Endothelial cell of umbilical vein (primary cell): ENCODE data around the gene SLC6A18. TPM values are rescaled to one million over a fixed set of nuclear protein-coding genes. Genes with fewer than 3 reads are reported as not detected.
"Not testable (repeated sequence)": the region's sequence is repeated elsewhere in the genome, so short reads cannot be mapped to it uniquely, and the experiment has no call there.

Experiments
- BruUV-seq: library from RNA; stranded (reverse); fragments of 400-500 nt; replicated peaks from 2 replicates; lab custom pipeline; 2021; lab: Mats Ljungman, UMichigan
- CTCF ChIA-PET: fragments of 300-600, 350-600 bp; sonication (Branson Sonifier 250); formaldehyde crosslinking; loops from one replicate; lab custom pipeline; 2021; ENCODE audit warnings: antibody characterized with exemption, inconsistent platforms; lab: Charles Lee
- POLR2A ChIA-PET: fragments of 300-600, 350-600 bp; sonication (Branson Sonifier 250); formaldehyde crosslinking; loops from one replicate; lab custom pipeline; 2021; ENCODE audit warnings: antibody characterized with exemption, inconsistent platforms; lab: Charles Lee
- DNase-seq: peaks from one replicate; pipeline ENCODE4 v3.0.0-alpha.2; 2011; ENCODE audit warnings: low read depth, low spot score
- FAIRE-seq: peaks from 2 replicates; lab custom pipeline; 2011; peaks lifted over from hg19 to GRCh38; lab: Jason Lieb, UNC
- H2AFZ ChIP-seq: 2 replicates; pipeline ENCODE4 v1.6.0; 2012; ENCODE audit warnings: low read depth, low read length, control low read depth, inconsistent platforms
- H3K27ac ChIP-seq: 2 replicates; pipeline ENCODE4 v1.5.1; 2011; ENCODE audit warnings: low read depth, mild to moderate bottlenecking, control low read depth, low read length, moderate library complexity; ENCODE audit not compliant: insufficient read depth
- H3K27me3 ChIP-seq, 2 experiments: 2 replicates each; pipeline versions ENCODE4 v1.6.0 to v1.6.1; 2011; ENCODE audit warnings: low read length in 2 of 2, mixed read lengths in 1 of 2; ENCODE audit not compliant: control insufficient read depth in 2 of 2, insufficient read depth in 2 of 2
- H3K36me3 ChIP-seq, 2 experiments: 2 replicates in 1 of 2; 3 replicates in 1 of 2; pipeline ENCODE4 v1.5.1; 2011; ENCODE audit warnings: low read length in 2 of 2, mild to moderate bottlenecking in 1 of 2, moderate library complexity in 1 of 2; ENCODE audit not compliant: control insufficient read depth in 2 of 2, insufficient read depth in 2 of 2; ENCODE audit errors: extremely low read depth in 1 of 2
- H3K4me1 ChIP-seq: 3 replicates; pipeline ENCODE4 v1.5.1; 2011; ENCODE audit warnings: mild to moderate bottlenecking, low read length; ENCODE audit not compliant: control insufficient read depth, insufficient read depth; ENCODE audit errors: extremely low read depth
- H3K4me2 ChIP-seq: 2 replicates; pipeline ENCODE4 v1.6.1; 2011; ENCODE audit warnings: low read length, control low read depth, mixed read lengths; ENCODE audit not compliant: insufficient read depth
- H3K4me3 ChIP-seq, 3 experiments: fragments of 200-600 bp in 1 of 3; sonication (generic), shearing (Covaris generic) in 1 of 3; replicated peaks in 1 of 3; 2 replicates each; pipeline ENCODE4 v1.5.1; 2011 to 2016; ENCODE audit warnings: control low read depth in 3 of 3, low read length in 3 of 3, mild to moderate bottlenecking in 2 of 3, inconsistent platforms in 1 of 3, low read depth in 1 of 3, moderate library complexity in 1 of 3; ENCODE audit not compliant: insufficient read depth in 1 of 3
- H3K79me2 ChIP-seq: 2 replicates; pipeline ENCODE4 v1.6.0; 2012; ENCODE audit warnings: low read length, inconsistent platforms; ENCODE audit not compliant: control insufficient read depth, insufficient read depth
- H3K9ac ChIP-seq: replicated peaks from 2 replicates; pipeline ENCODE3; 2011; ENCODE audit warnings: low read length, control low read depth; ENCODE audit not compliant: insufficient read depth; ENCODE audit errors: extremely low read depth
- H3K9me1 ChIP-seq: replicated peaks from 3 replicates; pipeline ENCODE4 v1.6.0; 2011; ENCODE audit warnings: mild to moderate bottlenecking, low read length; ENCODE audit not compliant: control insufficient read depth, insufficient read depth; ENCODE audit errors: extremely low read depth
- H3K9me3 ChIP-seq: replicated peaks from 2 replicates; pipeline ENCODE4 v1.5.1; 2012; ENCODE audit warnings: low read length, inconsistent platforms; ENCODE audit not compliant: control insufficient read depth, insufficient read depth
- H4K20me1 ChIP-seq: replicated peaks from 2 replicates; pipeline ENCODE3; 2011; ENCODE audit warnings: mild to moderate bottlenecking, low read length; ENCODE audit not compliant: control insufficient read depth, insufficient read depth; ENCODE audit errors: extremely low read depth
- CTCF ChIP-seq, 2 donors: IDR thresholded peaks; 1 replicate in 1 of 2; 2 replicates in 1 of 2; pipeline ENCODE4 v1.5.1; 2011; ENCODE audit warnings: low read length in 2 of 2, mild to moderate bottlenecking in 2 of 2, moderate library complexity in 2 of 2, control low read depth in 1 of 2, inconsistent platforms in 1 of 2, low read depth in 1 of 2; ENCODE audit not compliant: insufficient read depth in 1 of 2; ENCODE audit errors: extremely low read depth in 1 of 2
- EZH2 ChIP-seq: IDR thresholded peaks from 2 replicates; pipeline ENCODE4 v1.6.1; 2012; ENCODE audit warnings: borderline replicate concordance, low read depth, mild to moderate bottlenecking, moderate library complexity, low read length, inconsistent platforms; ENCODE audit not compliant: severe bottlenecking
- FOS ChIP-seq: IDR thresholded peaks from 2 replicates; pipeline ENCODE4 v1.6.1; 2011; ENCODE audit warnings: mild to moderate bottlenecking, low read length, moderate library complexity, borderline replicate concordance; ENCODE audit not compliant: insufficient read depth
- GATA2 ChIP-seq: IDR thresholded peaks from 2 replicates; pipeline ENCODE4 v1.7.0; 2011; ENCODE audit warnings: low read depth, mild to moderate bottlenecking, moderate library complexity, mixed read lengths, low read length; ENCODE audit not compliant: insufficient read length, insufficient read depth
- JUN ChIP-seq: IDR thresholded peaks from 2 replicates; pipeline ENCODE4 v1.6.1; 2011; ENCODE audit warnings: borderline replicate concordance, low read depth; ENCODE audit not compliant: insufficient read length, insufficient read depth
- MAX ChIP-seq: IDR thresholded peaks from 2 replicates; pipeline ENCODE4 v1.6.1; 2011; ENCODE audit not compliant: insufficient read depth, insufficient read length
- MYC ChIP-seq: IDR thresholded peaks from one replicate; pipeline ENCODE4 v1.6.1; 2011; ENCODE audit warnings: mild to moderate bottlenecking, low read depth, low read length
- POLR2A ChIP-seq: IDR thresholded peaks from 2 replicates; pipeline ENCODE4 v1.6.1; 2012; ENCODE audit warnings: low read depth, mild to moderate bottlenecking, control low read depth, low read length
- POLR2AphosphoS5 ChIP-seq: IDR thresholded peaks from 2 replicates; pipeline ENCODE4 v1.6.1; 2012; ENCODE audit warnings: low read depth, mild to moderate bottlenecking, control low read depth, low read length, moderate library complexity; ENCODE audit not compliant: insufficient read depth
- dilution Hi-C: fragments of 300-500 bp; cut with MboI; formaldehyde crosslinking; loops from one replicate; pipeline ENCODE4 v1.15.0; 2019; ENCODE audit warnings: low sequenced_read_pairs; ENCODE audit not compliant: extremely low pct_ligation_motif_present
- intact Hi-C: fragments of 100-400 bp; cut with micrococcal nuclease; formaldehyde crosslinking; loops from one replicate; pipeline ENCODE4 v1.10.0; 2022
- polyA plus RNA-seq, 4 experiments: library from polyadenylated mRNA; depleted of rRNA in 3 of 4; stranded (reverse) in 3 of 4; unstranded in 1 of 4; fragments of >200 nt; gene quantifications; 2 replicates each; pipeline versions ENCODE4 v1.2.1 to v1.2.3, GENCODE V29; 2011 to 2012; ENCODE audit warnings: missing spikeins in 1 of 4
- total RNA-seq: library from RNA; stranded (reverse); gene quantifications from 2 replicates; pipeline ENCODE4 v1.2.3, GENCODE V29; 2021

SLC6A18 gene
- total and polyA plus RNA-seq, 2 donors (not counting 3 experiments of a cell fraction or from before 2014, with no cell fraction given), result not detected

- Histone ChIP-seq H4K20me1 (no peaks in the 10 kb centered on the region), H3K9me1 (no peaks in the 10 kb centered on the region), H3K36me3 (no peaks in the 10 kb centered on the region), H3K9ac (no peak overlapping the region), H3K4me2 (no peak overlapping the region), H3K9me3 (no peaks in the 10 kb centered on the region), H2AFZ (no peak overlapping the region), H3K4me1 (no peaks in the 10 kb centered on the region), H3K4me3 (no peak overlapping the region), H3K27me3 (no peaks in the 10 kb centered on the region), H3K27ac (no peak overlapping the region), H3K79me2 (no peaks in the 10 kb centered on the region)
- no TSS peak for BruUV-seq
- TF ChIP-seq CTCF (IDR thresholded peaks at IDR 0.05; ENCODE audit: extremely low read depth in 1 of 2, insufficient read depth in 1 of 2, low read depth in 1 of 2, low read length in 2 of 2), result no peak
- no peak for TF ChIP-seq GATA2
- TF ChIP-seq EZH2, result no peak
- no peak for TF ChIP-seq JUN
- no peak for TF ChIP-seq POLR2AphosphoS5
- TF ChIP-seq FOS, result no peak
- TF ChIP-seq MYC, result no peak
- no peak for TF ChIP-seq MAX
- TF ChIP-seq POLR2A, result no peak
- dilution Hi-C loops (no loop called here), intact Hi-C loops (no loop called here)
- no peak for DNase-seq
- POLR2A ChIA-PET, result no interaction called here
- CTCF ChIA-PET, result no interaction called here
- no peak for FAIRE-seq
These were observed 63.5 kb downstream of the SLC6A18 start for GRCh38 chr5:1288439-1289335.

GRCh38 chr5:1289559-1289958 is 64.4 kb downstream of the SLC6A18 start:
- POLR2A ChIA-PET, result not testable (repeated sequence)

More at GRCh38 chr5:1289559-1289958, 64.4 kb downstream of the SLC6A18 start:
- H2AFZ ChIP-seq, H3K9me1 ChIP-seq, FAIRE-seq, H4K20me1 ChIP-seq, dilution Hi-C loops, H3K36me3 ChIP-seq, H3K9ac ChIP-seq, H3K4me3 ChIP-seq, H3K27ac ChIP-seq, CTCF ChIA-PET, BruUV-seq, DNase-seq, intact Hi-C loops, H3K4me1 ChIP-seq, H3K27me3 ChIP-seq, H3K4me2 ChIP-seq, H3K79me2 ChIP-seq, H3K9me3 ChIP-seq: not testable (repeated sequence)
